Gastroesophageal sphincter (tissue), 4 donors: ENCODE measurements around the gene ITIH6. TPM values are rescaled to one million over a fixed set of nuclear protein-coding genes. Genes with fewer than 3 reads are reported as not detected.

Experiments
- ATAC-seq: fragments of 150-250 bp; one replicate; pipeline ENCODE4 v1.9.1; 2016; ENCODE audit warnings: mild to moderate bottlenecking, moderate library complexity
- H3K27ac ChIP-seq, 4 donors: fragments of 200-600 bp; sonication (generic) in 3 of 4; 1 replicate in 3 of 4; 2 replicates in 1 of 4; pipeline ENCODE4 v1.5.1; 2016 to 2019
- H3K27me3 ChIP-seq: fragments of 200-600 bp; sonication (generic); one replicate; pipeline ENCODE4 v1.5.1; 2019
- H3K36me3 ChIP-seq, 2 donors: fragments of 200-600 bp; sonication (generic); one replicate each; pipeline ENCODE4 v1.5.1; 2019; ENCODE audit warnings: control low read depth in 1 of 2
- H3K4me1 ChIP-seq, 3 donors: fragments of 200-600 bp; sonication (generic); 1 replicate in 2 of 3; 2 replicates in 1 of 3; pipeline ENCODE4 v1.5.1; 2016 to 2019; ENCODE audit warnings: control low read depth in 2 of 3
- H3K4me3 ChIP-seq, 2 donors: fragments of 200-600 bp; sonication (generic); one replicate each; pipeline ENCODE4 v1.5.1; 2019; ENCODE audit warnings: mild to moderate bottlenecking in 1 of 2, moderate library complexity in 1 of 2
- H3K9me3 ChIP-seq, 3 donors: fragments of 200-600 bp; sonication (generic); one replicate each; pipeline ENCODE4 v1.5.1; 2017 to 2019; ENCODE audit warnings: control low read depth in 2 of 3
- EP300 ChIP-seq: sonication (generic); formaldehyde crosslinking; IDR thresholded peaks from one replicate; pipeline ENCODE4 v1.6.1; 2017; ENCODE audit warnings: antibody characterized with exemption, mild to moderate bottlenecking
- POLR2A ChIP-seq, 2 donors: fragments of 450-650 bp; IDR thresholded peaks; one replicate each; pipeline ENCODE4 v1.6.1; 2017; ENCODE audit warnings: antibody characterized with exemption in 2 of 2, mild to moderate bottlenecking in 2 of 2, moderate library complexity in 1 of 2
- POLR2AphosphoS5 ChIP-seq: sonication (generic); formaldehyde crosslinking; IDR thresholded peaks from one replicate; pipeline ENCODE4 v1.6.1; 2017; ENCODE audit warnings: antibody characterized with exemption
- WGBS, 2 donors: methylation state at CpG; one replicate each; pipeline ENCODE4 v1.1.5; 2018; ENCODE audit warnings: low coverage in 1 of 2; 5-methylcytosine and 5-hydroxymethylcytosine counted together
- total RNA-seq, 4 donors: library from RNA; depleted of rRNA; stranded (reverse); fragments of >200 nt; gene quantifications; one replicate each; pipeline ENCODE4 v1.1.0, GENCODE V29; 2016
- TF ChIP-seq, protein P1 (sequence below), 4 experiments: fragments of 200-600 bp in 2 of 4; fragments of 450-650 bp in 2 of 4; sonication (generic) in 1 of 4; IDR thresholded peaks; one replicate each; pipeline ENCODE4 v1.5.1; 2017 to 2019; ENCODE audit warnings: antibody characterized with exemption in 4 of 4, mild to moderate bottlenecking in 2 of 4, moderate library complexity in 2 of 4

ITIH6 gene
- total RNA-seq, 4 donors from 2014 or later: 0.07 TPM; not detected in 3

DNA sequence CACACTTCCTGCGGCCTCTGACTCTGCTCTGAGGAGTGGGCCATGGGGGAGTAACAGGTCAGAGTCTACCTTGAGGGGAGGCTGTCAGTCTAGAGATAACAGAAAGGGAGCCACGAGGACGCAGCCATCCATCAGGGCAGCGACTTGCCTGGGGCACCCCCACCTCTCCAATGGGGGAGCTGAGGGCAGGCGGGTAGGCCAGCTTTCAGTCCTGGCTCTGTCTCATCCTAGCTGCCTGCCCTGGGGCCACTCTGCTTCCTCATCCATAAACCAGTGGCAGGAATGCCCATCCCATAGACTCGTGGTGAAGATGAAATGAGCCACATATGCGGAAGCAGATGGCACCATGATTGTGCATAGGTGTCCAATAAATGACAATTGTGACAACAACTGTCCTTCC, 22.7 kb upstream of the ITIH6 start:
- Histone ChIP-seq H3K27ac (no peak overlapping the region), H3K36me3 (peaks cover 0 to 8% of the 10 kb centered on the region in 2 donors), H3K27me3 (no peaks in the 10 kb centered on the region), H3K4me1 (no peaks in the 10 kb centered on the region), H3K9me3 (no peaks in the 10 kb centered on the region), H3K4me3 (no peak overlapping the region)
- WGBS, 2 donors: 40 to 100% methylated on average over 1 of the region's 7 CpGs
- ATAC-seq: no peak
- TF ChIP-seq POLR2A (IDR thresholded peaks at IDR 0.05) (no peak), EP300 (no peak), POLR2AphosphoS5 (no peak)
- TF ChIP-seq, protein P1, sequence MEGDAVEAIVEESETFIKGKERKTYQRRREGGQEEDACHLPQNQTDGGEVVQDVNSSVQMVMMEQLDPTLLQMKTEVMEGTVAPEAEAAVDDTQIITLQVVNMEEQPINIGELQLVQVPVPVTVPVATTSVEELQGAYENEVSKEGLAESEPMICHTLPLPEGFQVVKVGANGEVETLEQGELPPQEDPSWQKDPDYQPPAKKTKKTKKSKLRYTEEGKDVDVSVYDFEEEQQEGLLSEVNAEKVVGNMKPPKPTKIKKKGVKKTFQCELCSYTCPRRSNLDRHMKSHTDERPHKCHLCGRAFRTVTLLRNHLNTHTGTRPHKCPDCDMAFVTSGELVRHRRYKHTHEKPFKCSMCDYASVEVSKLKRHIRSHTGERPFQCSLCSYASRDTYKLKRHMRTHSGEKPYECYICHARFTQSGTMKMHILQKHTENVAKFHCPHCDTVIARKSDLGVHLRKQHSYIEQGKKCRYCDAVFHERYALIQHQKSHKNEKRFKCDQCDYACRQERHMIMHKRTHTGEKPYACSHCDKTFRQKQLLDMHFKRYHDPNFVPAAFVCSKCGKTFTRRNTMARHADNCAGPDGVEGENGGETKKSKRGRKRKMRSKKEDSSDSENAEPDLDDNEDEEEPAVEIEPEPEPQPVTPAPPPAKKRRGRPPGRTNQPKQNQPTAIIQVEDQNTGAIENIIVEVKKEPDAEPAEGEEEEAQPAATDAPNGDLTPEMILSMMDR (IDR thresholded peaks at IDR 0.05): no peak

DNA sequence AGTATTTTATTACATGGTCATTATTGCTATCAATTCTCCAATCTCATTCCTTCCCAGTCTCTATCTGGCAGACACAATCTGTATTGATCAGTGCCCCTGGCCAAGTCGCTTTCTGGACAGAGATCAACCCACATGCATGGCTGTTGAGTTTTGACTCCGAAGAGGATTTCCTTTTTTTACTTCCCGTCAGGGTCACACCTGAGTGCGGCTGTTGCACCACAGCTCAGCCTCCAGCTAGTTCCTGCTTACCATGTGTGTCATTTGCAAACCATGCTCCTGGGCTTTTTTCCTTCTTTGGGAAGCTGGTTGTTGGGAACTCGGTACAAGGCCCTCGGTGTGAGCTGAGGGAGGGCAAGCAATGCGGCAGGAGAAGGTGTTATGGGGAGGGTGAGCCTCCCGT, 21.1 kb upstream of the ITIH6 start:
- Histone ChIP-seq H3K4me3 (no peak overlapping the region), H3K36me3 (peaks cover 0 to 23% of the 10 kb centered on the region in 2 donors), H3K27ac (no peak overlapping the region), H3K9me3 (no peaks in the 10 kb centered on the region), H3K27me3 (no peaks in the 10 kb centered on the region), H3K4me1 (no peaks in the 10 kb centered on the region)
- no peak for TF ChIP-seq POLR2AphosphoS5
- TF ChIP-seq POLR2A (IDR thresholded peaks at IDR 0.05): no peak
- TF ChIP-seq, protein P1 (IDR thresholded peaks at IDR 0.05): no peak
- TF ChIP-seq EP300: no peak
- ATAC-seq: no peak
- WGBS, 2 donors: 60 to 67% methylated on average over 1 to 3 of the region's 8 CpGs

DNA sequence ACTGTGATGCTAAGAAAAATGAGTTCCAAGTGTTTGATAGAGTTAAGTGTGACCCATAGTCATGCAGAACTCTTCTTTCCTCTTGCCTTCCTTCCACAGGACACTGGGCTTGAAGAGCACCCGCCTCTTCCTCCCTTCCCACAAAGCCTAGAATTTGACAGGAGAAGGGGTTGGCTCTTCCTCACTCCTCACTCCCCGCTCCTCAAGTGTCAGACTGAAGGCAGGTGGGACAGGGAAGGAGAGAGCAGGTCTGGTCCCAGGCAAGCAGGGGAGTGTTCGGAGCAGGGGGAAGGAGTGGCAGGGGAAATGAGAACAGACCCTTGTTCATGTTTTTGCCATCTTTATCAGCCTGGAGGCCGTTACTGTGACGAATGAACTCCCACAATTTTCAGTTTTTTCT, 20.2 kb upstream of the ITIH6 start:
- Histone ChIP-seq H3K27ac (no peak overlapping the region), H3K9me3 (no peaks in the 10 kb centered on the region), H3K4me3 (no peak overlapping the region), H3K36me3 (peaks cover 0 to 33% of the 10 kb centered on the region in 2 donors), H3K27me3 (no peaks in the 10 kb centered on the region), H3K4me1 (no peaks in the 10 kb centered on the region)
- TF ChIP-seq EP300 (no peak), POLR2A (IDR thresholded peaks at IDR 0.05) (no peak), POLR2AphosphoS5 (no peak)
- TF ChIP-seq, protein P1 (IDR thresholded peaks at IDR 0.05): no peak
- 21 to 45% methylated on average over 2 to 5 of the region's 5 CpGs for WGBS, 2 donors
- no peak for ATAC-seq

DNA sequence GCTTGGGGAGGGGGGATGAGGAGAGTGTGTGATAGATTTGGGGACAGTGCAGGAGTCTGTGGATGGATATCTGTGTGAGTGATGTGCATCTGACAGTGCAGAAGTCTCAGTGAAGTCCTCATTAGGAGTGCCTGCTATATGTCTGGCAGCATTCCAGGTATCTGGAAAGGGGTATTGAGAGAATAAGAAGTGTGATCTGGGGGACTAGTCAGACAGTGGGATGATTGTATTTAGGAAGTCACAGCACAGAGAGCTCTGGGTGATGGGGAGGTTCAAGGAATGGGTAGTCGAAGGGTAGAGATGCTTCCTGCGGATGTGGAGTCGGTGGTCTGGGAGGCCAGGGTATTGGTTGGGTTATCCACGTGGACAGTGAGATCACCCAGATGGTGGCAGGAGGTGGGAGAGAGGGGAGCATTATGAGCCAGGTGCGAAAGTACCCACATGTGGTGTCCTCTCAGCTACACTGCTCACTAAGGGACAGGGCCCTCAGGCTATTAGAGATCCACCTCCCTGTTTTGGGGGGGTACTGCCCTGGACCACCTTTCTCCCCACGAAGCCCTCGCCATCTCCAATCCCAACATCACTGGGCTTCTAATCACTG, 19.3 kb upstream of the ITIH6 start:
- Histone ChIP-seq H3K4me3 (no peak overlapping the region), H3K4me1 (no peaks in the 10 kb centered on the region), H3K9me3 (no peaks in the 10 kb centered on the region), H3K27me3 (no peaks in the 10 kb centered on the region), H3K27ac (no peak overlapping the region), H3K36me3 (peaks cover 0 to 42% of the 10 kb centered on the region in 2 donors)
- TF ChIP-seq POLR2A (IDR thresholded peaks at IDR 0.05) (no peak), EP300 (no peak), POLR2AphosphoS5 (no peak)
- TF ChIP-seq, protein P1 (IDR thresholded peaks at IDR 0.05): no peak
- WGBS, 2 donors: 73% methylated on average over 4 of the region's 7 CpGs; no CpG with 5 or more reads in 1 of the 2 donors
- ATAC-seq: no peak

DNA sequence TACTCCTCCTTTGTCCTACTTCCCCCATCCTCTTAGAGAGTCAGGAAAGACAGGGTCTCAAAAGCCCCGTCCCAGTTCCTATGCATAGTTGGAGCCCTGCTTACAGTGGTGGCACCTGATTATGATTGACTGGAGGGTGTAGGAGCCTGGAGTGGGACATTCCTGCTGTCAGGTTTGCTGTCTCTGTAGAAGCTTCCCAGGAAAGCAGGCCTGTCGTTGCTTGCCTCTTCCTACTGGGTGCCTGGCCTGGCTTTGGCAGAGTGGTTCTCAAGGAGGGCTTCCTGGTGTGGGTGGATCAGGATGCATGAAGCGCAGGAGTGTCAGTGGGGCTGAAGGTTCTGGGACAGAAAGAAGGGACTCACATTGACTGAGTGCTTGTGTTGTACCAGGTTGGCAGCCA, 14.3 kb upstream of the ITIH6 start:
- no peak for TF ChIP-seq POLR2A (IDR thresholded peaks at IDR 0.05)
- no peak for TF ChIP-seq POLR2AphosphoS5
- TF ChIP-seq, protein P1 (IDR thresholded peaks at IDR 0.05): no peak
- no peak for TF ChIP-seq EP300
- Histone ChIP-seq H3K27ac (no peak overlapping the region), H3K4me1 (peaks cover 0 to 24% (median 5%) of the 10 kb centered on the region in 3 donors), H3K36me3 (peaks cover 0 to 70% of the 10 kb centered on the region in 2 donors), H3K4me3 (no peak overlapping the region), H3K9me3 (no peaks in the 10 kb centered on the region), H3K27me3 (no peaks in the 10 kb centered on the region)
- no peak for ATAC-seq
- WGBS, 2 donors: no CpG with 5 or more reads among the region's 3 CpGs
